ENCODE measurements around the gene MINDY4B.

Gene MINDY4B

GRCh38 chr3:150843241-150843640 is 62.0 kb downstream of the MINDY4B start:
- no peak for DNase-seq

GRCh38 chr3:150840802-150841515 is 64.3 kb downstream of the MINDY4B start:
- no peak for DNase-seq

GRCh38 chr3:150830745-150831144 is 74.5 kb downstream of the MINDY4B start:
- DNase-seq: no peak

- peak; percentile 12 for DNase-seq
Measured at GRCh38 chr3:150830094-150830681, 75.1 kb downstream of the MINDY4B start.

GRCh38 chr3:150829408-150829807 is 75.8 kb downstream of the MINDY4B start:
- no peak for DNase-seq

- no peak for DNase-seq
Measured at GRCh38 chr3:150828997-150829396, 76.2 kb downstream of the MINDY4B start.

- DNase-seq: no peak
Measured at GRCh38 chr3:150828261-150828660, 77.0 kb downstream of the MINDY4B start.

- DNase-seq: no peak
Measured at GRCh38 chr3:150826466-150827282, 78.6 kb downstream of the MINDY4B start.

- DNase-seq: no peak
Measured at GRCh38 chr3:150825916-150826377, 79.3 kb downstream of the MINDY4B start.

- no peak for DNase-seq
Measured at GRCh38 chr3:150825192-150825915, 79.9 kb downstream of the MINDY4B start.

- DNase-seq: no peak
Measured at GRCh38 chr3:150823277-150823676, 82.0 kb downstream of the MINDY4B start.

- no peak for DNase-seq
Measured at GRCh38 chr3:150822636-150823035, 82.6 kb downstream of the MINDY4B start.

Data from activated CD4-positive, alpha-beta T cell treated with anti-CD3 and anti-CD28 coated beads, Interleukin-2, Interleukin-6, amounts not matched to agents 100 ng/mL and 50 ng/mL, durations not matched to agents 16 hours and 8 hours (primary cell).